Fibroblast of lung (primary cell): ENCODE data around the gene TRIM6. TPM values are rescaled to one million over a fixed set of nuclear protein-coding genes. Genes with fewer than 3 reads are reported as not detected.
"Not testable (repeated sequence)": the region's sequence is repeated elsewhere in the genome, so short reads cannot be mapped to it uniquely, and the experiment has no call there.

Experiments
- DNase-seq, 2 donors: peaks; one replicate each; pipeline versions ENCODE4 v3.0.0 to v3.0.0-alpha.2; 2010; ENCODE audit warnings: low read depth in 2 of 2
- H2AFZ ChIP-seq: 2 replicates; pipeline ENCODE4 v1.5.1; 2012; ENCODE audit warnings: low read length, control low read depth, inconsistent platforms
- H3K27ac ChIP-seq: 2 replicates; pipeline ENCODE4 v1.5.1; 2011; ENCODE audit warnings: low read length, control low read depth; ENCODE audit not compliant: insufficient read depth
- H3K27me3 ChIP-seq: 2 replicates; pipeline ENCODE4 v1.5.1; 2011; ENCODE audit warnings: mild to moderate bottlenecking, low read length; ENCODE audit not compliant: control insufficient read depth, insufficient read depth
- H3K36me3 ChIP-seq: 2 replicates; pipeline ENCODE4 v1.5.1; 2011; ENCODE audit warnings: low read length; ENCODE audit not compliant: control insufficient read depth, insufficient read depth
- H3K4me1 ChIP-seq: 2 replicates; pipeline ENCODE4 v1.5.1; 2011; ENCODE audit warnings: low read length; ENCODE audit not compliant: control insufficient read depth, insufficient read depth; ENCODE audit errors: extremely low read depth
- H3K4me2 ChIP-seq: 2 replicates; pipeline ENCODE4 v1.5.1; 2011; ENCODE audit warnings: low read length, control low read depth; ENCODE audit not compliant: insufficient read depth; ENCODE audit errors: extremely low read depth
- H3K4me3 ChIP-seq, 4 experiments: fragments of 200-600 bp in 1 of 4; sonication (generic) in 1 of 4; replicated peaks in 1 of 4; 2 replicates each; pipeline ENCODE4 v1.5.1; 2011 to 2016; ENCODE audit warnings: low read length in 4 of 4, low read depth in 3 of 4, mild to moderate bottlenecking in 3 of 4, control low read depth in 2 of 4, inconsistent platforms in 1 of 4, mixed read lengths in 1 of 4; ENCODE audit not compliant: insufficient read depth in 1 of 4; ENCODE audit errors: control extremely low read depth in 1 of 4
- H3K79me2 ChIP-seq: 2 replicates; pipeline ENCODE4 v1.5.1; 2012; ENCODE audit warnings: mild to moderate bottlenecking, low read length, inconsistent platforms; ENCODE audit not compliant: control insufficient read depth, insufficient read depth
- H3K9ac ChIP-seq: 2 replicates; pipeline ENCODE4 v1.5.1; 2011; ENCODE audit warnings: mild to moderate bottlenecking, low read length, control low read depth; ENCODE audit not compliant: insufficient read depth
- H3K9me3 ChIP-seq: 2 replicates; pipeline ENCODE4 v1.5.1; 2012; ENCODE audit warnings: low read depth, low read length; ENCODE audit not compliant: control insufficient read depth, insufficient read depth
- H4K20me1 ChIP-seq: 2 replicates; pipeline ENCODE4 v1.5.1; 2011; ENCODE audit warnings: low read length; ENCODE audit not compliant: control insufficient read depth, insufficient read depth; ENCODE audit errors: extremely low read depth
- CTCF ChIP-seq, 2 donors: IDR thresholded peaks in 1 of 2; conservative IDR thresholded peaks in 1 of 2; 1 replicate in 1 of 2; 2 replicates in 1 of 2; pipeline ENCODE4 v1.5.1; 2011 to 2012; ENCODE audit warnings: low read length in 2 of 2, control low read depth in 1 of 2, inconsistent platforms in 1 of 2, low read depth in 1 of 2, mild to moderate bottlenecking in 1 of 2
- EZH2 ChIP-seq: IDR thresholded peaks from 2 replicates; pipeline ENCODE4 v1.5.1; 2012; ENCODE audit warnings: low read length, control low read depth, mild to moderate bottlenecking; ENCODE audit errors: missing control alignments
- polyA plus RNA-seq, 2 donors: library from polyadenylated mRNA; depleted of rRNA in 1 of 2; stranded (reverse) in 1 of 2; unstranded in 1 of 2; fragments of >200 nt; gene quantifications; 2 replicates each; pipeline ENCODE4 v1.2.1, GENCODE V29; 2011 to 2012; ENCODE audit warnings: missing spikeins in 1 of 2
- total RNA-seq: library from RNA; depleted of rRNA; stranded (reverse); fragments of >200 nt; gene quantifications from 2 replicates; pipeline ENCODE4 v1.2.1, GENCODE V29; 2014

The TRIM6 gene
- total and polyA plus RNA-seq, 2 donors (not counting 1 experiment from before 2014, with no cell fraction given), result 8.2 to 8.6 TPM

- Histone ChIP-seq H3K9ac (no peak overlapping the region), H2AFZ (no peak overlapping the region), H3K4me1 (no peaks in the 10 kb centered on the region)
These were observed 47.1 kb downstream of the TRIM6 start for GRCh38 chr11:5643585-5643984.

GRCh38 chr11:5646139-5646538 is 49.7 kb downstream of the TRIM6 start:
- Histone ChIP-seq H2AFZ (no peak overlapping the region), H3K36me3 (peaks cover 2% of the 10 kb centered on the region), H3K4me1 (no peaks in the 10 kb centered on the region), H3K4me3 (no peak overlapping the region), H3K27ac (no peak overlapping the region), H3K79me2 (no peaks in the 10 kb centered on the region), H4K20me1 (no peaks in the 10 kb centered on the region), H3K27me3 (no peaks in the 10 kb centered on the region), H3K9ac (no peak overlapping the region), H3K4me2 (no peak overlapping the region), H3K9me3 (no peaks in the 10 kb centered on the region)
- no peak for TF ChIP-seq CTCF (conservative IDR thresholded peaks at IDR 0.05 in 1 of 2, IDR thresholded peaks at IDR 0.05 in 1 of 2; ENCODE audit: low read depth in 1 of 2, low read length in 2 of 2)
- TF ChIP-seq EZH2, result no peak
- DNase-seq, result no peak

More at GRCh38 chr11:5643585-5643984, 47.1 kb downstream of the TRIM6 start:
- TF ChIP-seq EZH2 (no peak), CTCF (conservative IDR thresholded peaks at IDR 0.05 in 1 of 2, IDR thresholded peaks at IDR 0.05 in 1 of 2; ENCODE audit: low read depth in 1 of 2, low read length in 2 of 2) (no peak)
- Histone ChIP-seq H3K9me3 (no peaks in the 10 kb centered on the region), H3K79me2 (no peaks in the 10 kb centered on the region), H4K20me1 (no peaks in the 10 kb centered on the region), H3K4me3 (no peak overlapping the region), H3K36me3 (peaks cover 2% of the 10 kb centered on the region), H3K27ac (no peak overlapping the region), H3K27me3 (no peaks in the 10 kb centered on the region), H3K4me2 (no peak overlapping the region)
- no peak for DNase-seq

DNA sequence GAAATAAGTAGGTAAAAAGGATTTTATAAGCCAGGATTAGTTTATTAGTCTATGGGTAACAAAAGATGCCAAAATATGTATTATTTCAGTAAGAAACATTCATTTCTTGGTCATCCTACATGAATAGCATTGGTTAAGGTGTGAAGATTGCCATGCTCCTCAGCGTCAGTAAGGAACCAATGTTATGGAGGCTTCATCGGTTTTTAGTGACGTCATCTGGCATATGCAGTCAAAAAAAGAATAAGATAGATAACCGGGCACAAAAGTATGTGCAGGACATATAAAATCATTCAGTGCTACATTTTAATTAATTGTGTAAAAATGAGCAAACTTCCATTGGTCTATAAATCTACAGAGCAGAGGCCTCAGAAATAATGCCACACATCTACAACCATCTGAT is 59.0 kb downstream of the TRIM6 start:
- Histone ChIP-seq H3K27ac (no peak overlapping the region), H3K27me3 (no peaks in the 10 kb centered on the region), H3K9ac (no peak overlapping the region), H4K20me1 (no peaks in the 10 kb centered on the region), H2AFZ (no peak overlapping the region), H3K4me2 (no peak overlapping the region), H3K9me3 (no peaks in the 10 kb centered on the region), H3K79me2 (no peaks in the 10 kb centered on the region), H3K36me3 (no peaks in the 10 kb centered on the region), H3K4me1 (no peaks in the 10 kb centered on the region), H3K4me3 (no peak overlapping the region)
- TF ChIP-seq CTCF (conservative IDR thresholded peaks at IDR 0.05 in 1 of 2, IDR thresholded peaks at IDR 0.05 in 1 of 2; ENCODE audit: low read depth in 1 of 2, low read length in 2 of 2) (no peak), EZH2 (no peak)
- no peak for DNase-seq

DNA sequence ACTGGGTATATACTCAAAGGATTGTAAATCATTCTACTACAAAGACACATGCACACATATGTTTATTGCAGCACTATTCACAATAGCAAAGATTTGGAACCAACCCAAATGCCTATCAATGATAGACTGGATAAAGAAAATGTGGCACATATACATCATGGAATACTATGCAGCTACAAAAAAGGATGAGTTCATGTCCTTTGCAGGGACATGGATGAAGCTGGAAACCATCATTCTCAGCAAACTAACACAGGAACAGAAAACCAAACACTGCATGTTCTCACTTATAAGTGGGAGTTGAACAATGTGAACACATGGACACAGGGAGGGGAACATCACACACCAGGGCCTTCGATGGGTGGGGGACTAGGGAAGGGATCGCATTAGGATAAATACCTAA is 60.5 kb downstream of the TRIM6 start:
- not testable (repeated sequence) for H3K36me3 ChIP-seq, H3K9ac ChIP-seq, H2AFZ ChIP-seq, H3K79me2 ChIP-seq, DNase-seq, H3K4me1 ChIP-seq, H3K4me3 ChIP-seq, H3K9me3 ChIP-seq, H4K20me1 ChIP-seq, H3K27ac ChIP-seq, H3K27me3 ChIP-seq, H3K4me2 ChIP-seq
